Muscle of back (tissue), 13 donors: ENCODE measurements around the gene COL24A1. TPM values are rescaled to one million over a fixed set of nuclear protein-coding genes. Genes with fewer than 3 reads are reported as not detected.

Source experiments
- DNase-seq, 3 donors: peaks; one replicate each; pipeline versions ENCODE4 v3.0.0 to v3.0.0-alpha.2; 2013
- long read RNA-seq, 9 donors: transcript quantifications; one replicate each; lab custom pipeline, GENCODE V29; 2026
- polyA plus RNA-seq, 10 donors: library from polyadenylated mRNA; unstranded; fragments of 120-200 nt; gene quantifications; one replicate each; pipeline ENCODE4 v1.2.1, GENCODE V29; 2013; ENCODE audit not compliant: insufficient read length in 10 of 10

Gene COL24A1
- 10 to 100 TPM in 1 of 10 donors, 1 to 10 TPM in 9; 3.5 to 14.1 (median 5.5) TPM for polyA plus RNA-seq
- long read RNA-seq, donor 1 = 0 reads
- long read RNA-seq, donor 2 = 0 reads
- long read RNA-seq, donor 3 = 0 reads
- long read RNA-seq, donor 4 = 0 reads
- long read RNA-seq, donor 5 = 0 reads
- long read RNA-seq, donor 6 = 0 reads
- long read RNA-seq, donor 7 = 0 reads
- long read RNA-seq, donor 8 = 0 reads
- long read RNA-seq, donor 9 = 0 reads

- DNase-seq = peak; percentile 69 to 91 (median 76)
These were observed at the start of gene COL24A1 for GRCh38 chr1:86156566-86157455. Gene COL24A1, minus strand, starts transcription at chr1:86156772. Its CDS starts 376 bp downstream, at chr1:86156396.

DNA sequence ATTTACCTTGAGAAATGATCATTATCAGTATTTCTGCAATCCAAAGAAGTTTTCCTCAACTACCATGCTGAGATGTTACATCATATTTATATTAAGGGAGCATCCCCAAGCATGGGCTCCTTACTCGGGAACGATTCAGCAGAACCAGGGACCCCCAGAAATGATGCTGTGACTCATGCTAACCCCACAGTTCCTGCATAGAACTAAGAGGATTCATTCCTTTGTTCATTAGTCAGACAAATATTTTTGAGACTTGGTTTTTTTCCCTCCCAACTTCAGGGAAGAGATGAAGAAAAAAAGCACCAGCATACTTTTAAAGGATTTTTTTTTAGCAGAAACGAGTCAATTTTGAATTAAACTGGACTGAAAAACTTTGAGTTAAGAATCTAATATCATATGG lies 49.2 kb upstream of the COL24A1 start:
- no peak for DNase-seq

GRCh38 chr1:86202552-86203340 lies 46.2 kb upstream of the COL24A1 start:
- no peak for DNase-seq

DNA sequence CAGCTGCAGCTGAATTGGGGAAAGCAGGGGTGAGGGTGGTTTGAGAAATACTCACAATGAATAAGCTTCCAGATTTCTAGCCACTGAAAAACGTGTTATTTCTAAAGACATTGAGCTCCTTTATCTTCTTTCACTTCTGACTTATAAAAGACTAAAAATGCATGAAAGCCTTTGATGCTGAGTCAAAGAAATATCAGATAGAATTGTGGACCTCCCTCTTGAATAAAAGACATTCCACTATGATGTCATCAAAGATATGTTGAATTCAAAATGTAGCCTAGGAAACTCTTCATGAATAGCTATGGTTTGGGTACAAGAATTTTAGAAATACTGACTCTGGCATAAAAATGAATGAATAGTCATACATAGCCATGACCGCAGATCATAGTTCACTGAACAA lies 44.7 kb upstream of the COL24A1 start:
- DNase-seq = no peak

DNA sequence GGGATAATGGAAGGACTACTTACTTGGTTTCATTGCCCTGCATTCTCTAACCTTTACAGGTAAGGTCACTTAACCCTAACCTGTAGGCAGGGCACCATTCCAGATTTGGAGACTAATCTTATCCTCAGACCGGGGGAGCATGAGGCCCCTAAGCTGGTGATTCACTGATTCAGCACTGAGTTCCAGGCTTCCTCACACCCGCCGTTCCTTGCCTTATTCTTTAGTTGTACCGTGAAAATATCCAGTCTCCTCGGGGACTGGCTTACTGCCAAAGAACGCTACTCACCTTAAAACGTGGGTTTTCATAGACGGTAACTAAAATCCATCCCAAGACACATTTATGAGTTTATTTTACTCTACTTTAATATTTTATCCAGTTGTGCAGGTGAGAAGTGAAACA lies 44.3 kb upstream of the COL24A1 start:
- no peak for DNase-seq

DNA sequence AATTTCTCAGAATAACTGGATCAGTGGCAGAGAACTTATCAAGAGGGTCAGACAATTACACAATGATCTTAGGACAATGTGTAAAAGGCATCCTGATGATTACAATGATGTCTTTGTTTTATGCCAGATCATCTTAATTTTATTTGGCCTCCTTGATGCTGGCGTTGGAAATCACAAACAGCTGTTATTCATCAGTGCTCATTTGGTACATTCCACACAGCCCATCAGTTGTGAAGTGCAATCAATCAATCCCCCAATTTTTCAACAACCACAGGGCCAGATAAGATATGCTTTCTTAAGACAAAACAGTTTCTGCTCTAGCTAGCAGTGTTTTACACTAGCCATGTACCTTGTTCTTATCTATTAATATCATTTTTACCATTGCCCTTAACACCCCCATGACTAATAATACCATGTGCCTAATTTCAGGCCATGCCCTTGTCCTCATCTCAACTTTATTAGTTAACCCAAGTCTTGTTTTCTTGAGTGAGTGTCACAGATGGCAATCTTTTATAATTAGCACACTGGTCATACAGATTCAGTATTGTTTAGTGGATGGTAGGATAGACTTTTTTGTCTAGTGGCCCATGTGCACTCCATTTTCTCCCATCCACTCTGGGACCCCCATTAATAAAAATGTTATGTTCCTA lies 40.8 kb upstream of the COL24A1 start:
- DNase-seq = no peak

DNA sequence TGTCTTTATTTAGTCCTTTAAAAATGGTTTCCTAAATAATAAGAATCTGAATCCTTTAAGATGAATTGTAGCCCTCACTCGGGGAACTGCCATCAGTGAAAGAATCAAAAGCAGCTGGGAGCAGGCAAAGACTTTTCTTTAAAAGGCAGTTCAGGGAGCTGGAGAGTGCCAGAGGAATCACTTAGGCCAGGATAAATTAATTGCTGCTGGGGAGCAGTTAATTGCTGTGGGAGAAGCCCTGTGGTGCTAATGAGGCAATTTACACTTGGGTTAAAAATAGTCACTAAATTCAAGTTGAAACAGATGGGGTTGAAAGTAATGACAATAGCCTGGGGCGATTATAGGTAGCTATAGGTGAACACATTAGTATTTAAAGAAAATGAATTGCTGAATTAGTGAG lies 38.7 kb upstream of the COL24A1 start:
- DNase-seq = no peak

DNA sequence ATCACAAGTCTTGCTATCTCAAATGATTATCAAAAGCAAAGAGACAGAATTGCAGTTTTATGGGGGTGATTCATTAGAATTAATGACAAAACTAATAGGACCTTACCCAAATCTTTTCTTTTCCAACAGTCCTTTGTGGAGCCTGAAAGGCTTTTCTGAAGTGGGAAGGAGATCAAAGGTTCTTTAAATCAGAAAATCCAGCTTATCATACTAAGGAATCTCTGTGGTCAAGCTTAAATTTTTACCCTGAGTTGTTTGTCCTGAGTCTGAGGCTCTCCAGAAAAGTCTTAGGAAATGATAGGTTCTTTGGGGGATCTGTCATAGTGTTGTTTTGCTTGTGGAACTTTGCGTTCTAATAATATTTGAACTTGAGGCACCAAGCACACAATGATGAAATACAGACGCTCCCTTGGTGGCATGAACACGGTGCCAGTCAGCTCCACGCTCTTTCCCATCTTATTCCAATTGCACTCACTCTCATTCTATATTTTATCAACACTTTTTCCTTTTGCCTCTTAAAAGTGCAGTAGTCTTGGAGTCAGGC lies 38.0 kb upstream of the COL24A1 start:
- DNase-seq = no peak

GRCh38 chr1:86192417-86192816 lies 35.8 kb upstream of the COL24A1 start:
- no peak for DNase-seq

- DNase-seq = no peak
These were observed 35.4 kb upstream of the COL24A1 start for GRCh38 chr1:86191958-86192357.

- DNase-seq = no peak
These were observed 34.3 kb upstream of the COL24A1 start for GRCh38 chr1:86190873-86191272.

- DNase-seq = peak; percentile 41 to 74 (median 43)
These were observed 27.9 kb upstream of the COL24A1 start for GRCh38 chr1:86184426-86184825.

- DNase-seq = peak in 1 of 3 donors; percentile 41
These were observed 27.2 kb upstream of the COL24A1 start for GRCh38 chr1:86183810-86184209.

- DNase-seq = no peak
These were observed 19.7 kb upstream of the COL24A1 start for GRCh38 chr1:86176226-86176625.

GRCh38 chr1:86175756-86176155 lies 19.2 kb upstream of the COL24A1 start:
- DNase-seq = no peak

GRCh38 chr1:86169625-86170024 lies 13.1 kb upstream of the COL24A1 start:
- DNase-seq = no peak

DNA sequence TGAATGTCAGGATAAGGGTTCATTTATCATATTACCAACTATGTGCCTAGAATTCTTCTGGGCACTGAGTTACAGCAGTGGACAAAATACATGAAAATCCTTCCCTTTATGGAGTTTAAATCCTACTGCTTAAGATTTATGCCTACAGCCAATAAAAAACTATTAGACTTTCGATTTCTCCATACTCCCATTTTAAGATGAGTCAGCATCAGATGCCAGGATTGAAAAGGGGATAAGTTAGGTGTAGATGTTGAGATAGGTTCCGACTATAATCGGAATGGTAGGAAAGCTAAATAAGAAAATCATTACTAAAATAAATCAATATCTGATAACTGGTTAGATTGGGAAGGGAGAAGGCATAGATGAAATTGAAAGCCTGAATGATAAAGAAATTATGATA lies 3.2 kb upstream of the COL24A1 start:
- no peak for DNase-seq

DNA sequence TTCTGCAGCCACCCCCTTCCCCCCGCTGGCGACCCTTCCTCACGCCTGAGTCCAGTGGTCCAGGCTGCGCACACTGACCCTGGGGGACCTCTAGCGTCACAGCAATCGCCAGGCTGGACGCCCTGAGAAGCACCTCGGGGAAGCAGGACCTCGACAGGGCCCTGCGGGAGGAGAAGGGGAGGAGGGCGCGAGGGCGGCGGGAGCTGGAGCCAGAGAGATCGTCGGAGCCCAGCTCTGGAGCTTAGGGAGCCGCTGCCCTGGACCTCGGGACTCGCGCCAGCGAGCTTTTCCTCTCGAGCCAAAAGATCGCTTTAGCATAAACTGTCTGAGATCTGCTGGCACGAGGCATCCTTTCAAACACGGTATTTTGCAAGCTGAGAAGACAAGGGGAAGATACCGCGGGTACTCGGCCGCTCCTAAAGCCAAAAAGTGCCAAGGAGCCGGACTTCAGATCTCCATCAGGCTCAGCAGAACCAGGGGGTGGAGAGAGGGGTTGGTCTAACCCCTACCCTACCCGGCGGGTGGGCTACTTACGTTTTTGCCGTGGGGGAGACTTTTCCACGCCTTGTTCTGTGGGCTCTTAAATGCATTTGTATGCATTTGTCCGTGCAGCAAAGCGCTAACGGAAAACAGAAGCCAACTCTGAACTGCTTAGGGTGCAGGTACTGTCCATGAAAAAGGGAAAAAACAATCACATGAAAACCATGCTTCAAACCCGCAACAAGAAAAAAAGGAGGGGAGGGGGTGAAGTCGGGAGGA lies 586 bp downstream of the COL24A1 start:
- DNase-seq = peak; percentile 43 to 86 (median 57)

- DNase-seq = peak; percentile 35 to 90 (median 67)
These were observed 1.3 kb downstream of the COL24A1 start for GRCh38 chr1:86155051-86155806.

- peak in 2 of 3 donors; percentile 6 to 75 for DNase-seq
These were observed 2.0 kb downstream of the COL24A1 start for GRCh38 chr1:86154571-86155050.
